CD4-positive, alpha-beta T cell (primary cell): ENCODE results near the gene CYB5A. TPM values are rescaled to one million over a fixed set of nuclear protein-coding genes. Genes with fewer than 3 reads are reported as not detected.

Experiments used
- ATAC-seq: fragments of 200-7000 bp; cut with Tn5 transposase; one replicate; pipeline ENCODE4 v1.10.0; 2022; ENCODE audit warnings: mild to moderate bottlenecking; ENCODE audit not compliant: poor library complexity
- CTCF ChIA-PET: fragments of 350-600 bp; sonication (Branson Sonifier 250); formaldehyde crosslinking; loops from one replicate; lab custom pipeline; 2021; ENCODE audit warnings: antibody characterized with exemption, inconsistent platforms; lab: Charles Lee
- POLR2A ChIA-PET: fragments of 350-600 bp; sonication (Branson Sonifier 250); formaldehyde crosslinking; loops from one replicate; lab custom pipeline; 2021; ENCODE audit warnings: antibody characterized with exemption, inconsistent platforms; lab: Charles Lee
- DNase-seq, 14 experiments: peaks; one replicate each; pipeline ENCODE4 v3.0.0-alpha.2; 2013 to 2020; ENCODE audit warnings: mixed read lengths in 2 of 14
- H3K27ac ChIP-seq, 2 donors: one replicate each; pipeline versions ENCODE4 v1.5.1 to v1.7.0; 2013; ENCODE audit warnings: low read length in 2 of 2, low read depth in 1 of 2, mild to moderate bottlenecking in 1 of 2
- H3K27me3 ChIP-seq, 2 experiments: 1 replicate in 1 of 2; 2 replicates in 1 of 2; pipeline versions ENCODE4 v1.6.1 to v1.7.0; 2013; ENCODE audit warnings: low read length in 2 of 2, control low read depth in 1 of 2, mild to moderate bottlenecking in 1 of 2, moderate library complexity in 1 of 2; ENCODE audit not compliant: insufficient read depth in 2 of 2, control insufficient read depth in 1 of 2
- H3K36me3 ChIP-seq: one replicate; pipeline ENCODE4 v1.6.1; 2013; ENCODE audit warnings: low read length, control low read depth; ENCODE audit not compliant: insufficient read depth
- H3K4me1 ChIP-seq: one replicate; pipeline ENCODE4 v1.6.1; 2013; ENCODE audit warnings: low read length, control low read depth; ENCODE audit not compliant: insufficient read depth
- H3K4me3 ChIP-seq: one replicate; pipeline ENCODE4 v1.5.1; 2013; ENCODE audit warnings: mild to moderate bottlenecking, low read length, moderate library complexity
- H3K9me3 ChIP-seq, 2 experiments: 1 replicate in 1 of 2; 2 replicates in 1 of 2; pipeline versions ENCODE4 v1.6.1 to v1.7.0; 2013; ENCODE audit warnings: low read length in 2 of 2, mild to moderate bottlenecking in 2 of 2, control low read depth in 1 of 2, moderate library complexity in 1 of 2; ENCODE audit not compliant: control insufficient read depth in 1 of 2, insufficient read depth in 1 of 2
- H3K27ac Mint-ChIP-seq: one replicate; pipeline ENCODE4 v1.8.0; 2020; ENCODE audit warnings: mixed read lengths
- H3K27me3 Mint-ChIP-seq: one replicate; pipeline ENCODE4 v1.8.0; 2021; ENCODE audit warnings: mixed read lengths
- H3K36me3 Mint-ChIP-seq: one replicate; pipeline ENCODE4 v1.8.0; 2021; ENCODE audit warnings: low read depth, mixed read lengths
- H3K4me1 Mint-ChIP-seq: one replicate; pipeline ENCODE4 v1.8.0; 2021; ENCODE audit warnings: low read depth, mixed read lengths
- H3K4me3 Mint-ChIP-seq: one replicate; pipeline ENCODE4 v1.8.0; 2020; ENCODE audit warnings: mild to moderate bottlenecking, mixed read lengths
- H3K9me3 Mint-ChIP-seq: one replicate; pipeline ENCODE4 v1.8.0; 2020; ENCODE audit warnings: mixed read lengths
- CTCF ChIP-seq: fragments of 200-600 bp; IDR thresholded peaks from one replicate; pipeline ENCODE4 v1.8.0; 2022; ENCODE audit warnings: antibody characterized with exemption, mild to moderate bottlenecking
- intact Hi-C, 2 experiments: fragments of 100-400 bp; cut with DNase I in 1 of 2; cut with micrococcal nuclease in 1 of 2; formaldehyde crosslinking; loops; one replicate each; pipeline versions ENCODE4 v1.15.1 to v1.9.0; 2023 to 2025; cut with DNase I, micrococcal nuclease
- total RNA-seq, 174 experiments: library from RNA in 2 of 174; stranded (reverse) in 2 of 174; gene quantifications; one replicate each; pipeline ENCODE4 v1.2.3 and lab custom pipeline; 2021 to 2026

CYB5A gene
- total RNA-seq, 2 experiments from 2014 or later: 3.7 to 4.1 TPM

- POLR2A ChIA-PET: no interaction called here
- Mint-ChIP-seq H3K27me3 (no peaks in the 10 kb centered on the region), H3K27ac (no peak overlapping the region), H3K4me1 (no peaks in the 10 kb centered on the region), H3K4me3 (no peak overlapping the region), H3K36me3 (peaks cover 18% of the 10 kb centered on the region), H3K9me3 (no peaks in the 10 kb centered on the region)
- intact Hi-C loops: no loop called here
- peaks cover 2% of the 10 kb centered on the region for H3K36me3 ChIP-seq
- H3K4me1 ChIP-seq: no peaks in the 10 kb centered on the region
- no peaks in the 10 kb centered on the region for H3K27me3 ChIP-seq
- no peak for TF ChIP-seq CTCF
- no peak overlapping the region for H3K4me3 ChIP-seq
- H3K27ac ChIP-seq: no peak overlapping the region
- no peaks in the 10 kb centered on the region for H3K9me3 ChIP-seq
- CTCF ChIA-PET: no interaction called here
- ATAC-seq (no peak), DNase-seq (no peak)
Measured at GRCh38 chr18:74268175-74268574, 23.6 kb downstream of the CYB5A start.

GRCh38 chr18:74266161-74266560, 25.6 kb downstream of the CYB5A start:
- H3K36me3 ChIP-seq: peaks cover 7% of the 10 kb centered on the region
- no peaks in the 10 kb centered on the region for H3K27me3 Mint-ChIP-seq
- H3K27ac Mint-ChIP-seq: no peak overlapping the region
- ChIA-PET CTCF (no interaction called here), POLR2A (no interaction called here)
- TF ChIP-seq CTCF: no peak
- H3K4me1 ChIP-seq: no peaks in the 10 kb centered on the region
- H3K36me3 Mint-ChIP-seq: peaks cover 25% of the 10 kb centered on the region
- no peak overlapping the region for H3K4me3 Mint-ChIP-seq
- DNase-seq (no peak), ATAC-seq (no peak)
- H3K9me3 Mint-ChIP-seq: no peaks in the 10 kb centered on the region
- H3K4me3 ChIP-seq: no peak overlapping the region
- no peaks in the 10 kb centered on the region for H3K27me3 ChIP-seq
- no peak overlapping the region for H3K27ac ChIP-seq
- intact Hi-C loops: no loop called here
- no peaks in the 10 kb centered on the region for H3K4me1 Mint-ChIP-seq
- H3K9me3 ChIP-seq: no peaks in the 10 kb centered on the region

GRCh38 chr18:74265546-74266098, 26.1 kb downstream of the CYB5A start:
- ATAC-seq (no peak), DNase-seq (no peak)
- POLR2A ChIA-PET: no interaction called here
- Mint-ChIP-seq H3K4me3 (no peak overlapping the region), H3K4me1 (no peaks in the 10 kb centered on the region), H3K27ac (no peak overlapping the region), H3K9me3 (no peaks in the 10 kb centered on the region), H3K27me3 (no peaks in the 10 kb centered on the region), H3K36me3 (peaks cover 30% of the 10 kb centered on the region)
- Histone ChIP-seq H3K4me3 (no peak overlapping the region), H3K36me3 (peaks cover 7% of the 10 kb centered on the region), H3K27me3 (no peaks in the 10 kb centered on the region), H3K4me1 (no peaks in the 10 kb centered on the region), H3K9me3 (no peaks in the 10 kb centered on the region), H3K27ac (no peak overlapping the region)
- intact Hi-C loops: no loop called here
- TF ChIP-seq CTCF: no peak
- CTCF ChIA-PET: no interaction called here
